ENCODE results near the gene FBXO34. TPM values are rescaled to one million over a fixed set of nuclear protein-coding genes. Genes with fewer than 3 reads are reported as not detected.

The FBXO34 gene
- total RNA-seq, 4 donors from 2014 or later = 28.8 to 44.4 (median 33.8) TPM

DNA sequence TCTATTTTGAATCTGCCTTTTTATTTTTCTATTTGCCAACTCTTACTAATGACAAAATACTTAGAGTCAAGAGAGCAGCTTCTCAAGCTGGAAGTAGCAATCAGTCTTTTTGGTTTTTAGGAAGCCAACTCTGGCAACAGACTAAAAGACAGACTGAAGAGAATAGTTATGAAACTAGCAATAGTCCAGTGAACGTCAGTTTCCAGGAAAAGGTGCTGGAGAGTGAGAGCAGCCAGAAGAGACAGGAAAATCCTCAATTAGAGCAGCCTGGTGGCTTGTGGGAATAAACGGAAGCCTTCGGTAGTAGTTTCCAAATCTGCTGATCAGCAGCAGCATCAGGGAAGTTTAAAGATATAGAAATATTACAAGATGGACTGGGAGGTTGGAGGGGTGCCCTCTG lies 113.3 kb downstream of the FBXO34 start:
- peaks cover 75% of the 10 kb centered on the region for H3K36me3 ChIP-seq
- TF ChIP-seq, protein P1, sequence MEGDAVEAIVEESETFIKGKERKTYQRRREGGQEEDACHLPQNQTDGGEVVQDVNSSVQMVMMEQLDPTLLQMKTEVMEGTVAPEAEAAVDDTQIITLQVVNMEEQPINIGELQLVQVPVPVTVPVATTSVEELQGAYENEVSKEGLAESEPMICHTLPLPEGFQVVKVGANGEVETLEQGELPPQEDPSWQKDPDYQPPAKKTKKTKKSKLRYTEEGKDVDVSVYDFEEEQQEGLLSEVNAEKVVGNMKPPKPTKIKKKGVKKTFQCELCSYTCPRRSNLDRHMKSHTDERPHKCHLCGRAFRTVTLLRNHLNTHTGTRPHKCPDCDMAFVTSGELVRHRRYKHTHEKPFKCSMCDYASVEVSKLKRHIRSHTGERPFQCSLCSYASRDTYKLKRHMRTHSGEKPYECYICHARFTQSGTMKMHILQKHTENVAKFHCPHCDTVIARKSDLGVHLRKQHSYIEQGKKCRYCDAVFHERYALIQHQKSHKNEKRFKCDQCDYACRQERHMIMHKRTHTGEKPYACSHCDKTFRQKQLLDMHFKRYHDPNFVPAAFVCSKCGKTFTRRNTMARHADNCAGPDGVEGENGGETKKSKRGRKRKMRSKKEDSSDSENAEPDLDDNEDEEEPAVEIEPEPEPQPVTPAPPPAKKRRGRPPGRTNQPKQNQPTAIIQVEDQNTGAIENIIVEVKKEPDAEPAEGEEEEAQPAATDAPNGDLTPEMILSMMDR (IDR thresholded peaks at IDR 0.05) = no peak
- TF ChIP-seq EP300 (IDR thresholded peaks at IDR 0.05) (no peak), POLR2A (IDR thresholded peaks at IDR 0.05) (no peak), POLR2AphosphoS5 (IDR thresholded peaks at IDR 0.05) (no peak)

DNA sequence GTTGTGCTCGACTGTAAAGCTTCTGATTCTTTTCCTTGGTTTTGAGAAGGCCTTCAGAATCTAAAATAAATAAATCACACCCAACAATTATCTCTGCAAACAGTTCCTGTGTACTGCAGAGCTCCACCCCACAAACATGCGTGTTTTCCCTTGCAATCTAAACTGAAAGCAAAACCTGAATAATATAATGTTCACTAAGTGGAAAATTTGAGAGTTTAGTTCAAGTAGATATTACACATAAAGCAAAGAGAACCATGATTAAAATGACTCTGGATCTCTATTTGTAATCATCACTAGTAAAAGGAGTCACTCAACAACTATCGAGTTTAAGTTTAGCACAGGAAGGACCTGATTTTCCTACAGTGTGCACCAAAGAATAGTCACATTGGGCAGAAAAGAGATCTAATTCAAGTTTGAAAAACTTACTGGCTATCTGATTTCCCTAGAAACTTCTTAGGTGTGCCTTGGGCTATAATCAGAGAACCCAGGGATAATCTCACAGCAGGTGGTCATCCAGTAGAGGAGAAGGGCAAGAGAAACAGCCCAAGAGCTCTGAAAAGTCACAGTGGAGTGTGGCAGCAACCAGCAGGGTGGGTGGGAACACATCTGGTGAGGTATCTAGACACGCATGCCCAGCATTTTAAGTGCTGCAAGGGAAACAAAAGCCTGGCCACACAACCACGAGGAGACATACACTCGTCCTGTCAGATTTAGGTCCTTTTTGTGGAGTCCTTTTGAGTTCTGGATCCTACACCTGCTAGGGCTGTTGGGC lies 115.0 kb downstream of the FBXO34 start:
- TF ChIP-seq, protein P1 (IDR thresholded peaks at IDR 0.05) = no peak
- TF ChIP-seq EP300 (IDR thresholded peaks at IDR 0.05) = no peak
- no peak for TF ChIP-seq POLR2A (IDR thresholded peaks at IDR 0.05)
- TF ChIP-seq POLR2AphosphoS5 (IDR thresholded peaks at IDR 0.05) = no peak
- Histone ChIP-seq H3K36me3 (peaks cover 77% of the 10 kb centered on the region), H3K27me3 (no peaks in the 10 kb centered on the region), H3K4me1 (no peaks in the 10 kb centered on the region), H3K9me3 (no peaks in the 10 kb centered on the region), H3K27ac (no peak overlapping the region), H3K4me3 (no peak overlapping the region)
- no peak for DNase-seq (ENCODE audit: low spot score in 2 of 2)
- WGBS = 83% methylated on average over 6 of the region's 6 CpGs

More for the DNA sequence above, 113.3 kb downstream of the FBXO34 start:
- Histone ChIP-seq H3K27me3 (no peaks in the 10 kb centered on the region), H3K27ac (no peak overlapping the region), H3K9me3 (no peaks in the 10 kb centered on the region), H3K4me3 (no peak overlapping the region), H3K4me1 (no peaks in the 10 kb centered on the region)
- no peak for DNase-seq (ENCODE audit: low spot score in 2 of 2)
- 62% methylated on average over 3 of the region's 3 CpGs for WGBS

DNA sequence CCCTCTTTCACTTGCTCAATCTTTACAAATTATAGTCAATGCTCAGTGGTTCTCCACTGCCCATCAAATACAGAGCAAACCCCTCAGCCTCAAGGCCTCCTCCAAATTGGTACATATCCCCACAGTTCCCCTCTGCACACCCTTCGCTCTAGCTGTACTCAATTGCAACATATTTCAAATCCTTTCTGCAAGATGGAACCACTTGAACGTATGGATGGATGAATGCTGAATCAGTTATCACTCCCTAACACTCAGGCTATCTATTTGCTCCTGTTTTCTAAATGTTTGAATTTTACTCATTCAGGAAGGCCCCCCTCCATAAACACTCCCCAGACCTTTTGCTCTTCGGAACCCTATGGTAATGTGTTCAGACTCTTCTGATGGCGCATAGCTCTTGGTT lies 115.9 kb downstream of the FBXO34 start:
- Histone ChIP-seq H3K4me3 (no peak overlapping the region), H3K36me3 (peaks cover 71% of the 10 kb centered on the region), H3K4me1 (no peaks in the 10 kb centered on the region), H3K27me3 (no peaks in the 10 kb centered on the region), H3K9me3 (no peaks in the 10 kb centered on the region), H3K27ac (no peak overlapping the region)
- WGBS = 96% methylated on average over 4 of the region's 4 CpGs
- no peak for DNase-seq (ENCODE audit: low spot score in 2 of 2)
- TF ChIP-seq POLR2A (IDR thresholded peaks at IDR 0.05) (no peak), EP300 (IDR thresholded peaks at IDR 0.05) (no peak), POLR2AphosphoS5 (IDR thresholded peaks at IDR 0.05) (no peak)
- TF ChIP-seq, protein P1 (IDR thresholded peaks at IDR 0.05) = no peak

DNA sequence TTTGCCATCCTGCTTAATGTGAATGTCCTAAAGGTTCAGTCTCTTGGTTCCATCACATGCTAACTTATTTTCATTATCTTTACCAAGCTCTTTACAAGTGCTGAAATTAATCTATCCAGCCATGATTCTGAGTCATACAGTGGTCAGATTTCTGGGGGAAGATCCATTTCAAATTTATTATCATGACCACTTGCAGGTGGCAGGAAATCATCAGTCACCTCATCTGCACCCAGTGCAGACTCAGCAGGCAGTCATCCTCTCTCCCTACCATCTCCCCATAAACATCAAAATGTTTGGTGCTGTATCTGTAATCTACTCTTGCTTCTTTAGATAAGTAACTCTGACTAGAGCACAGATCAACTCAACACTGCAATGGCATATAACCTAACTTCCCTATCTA lies 116.9 kb downstream of the FBXO34 start:
- Histone ChIP-seq H3K27ac (no peak overlapping the region), H3K27me3 (no peaks in the 10 kb centered on the region), H3K36me3 (peaks cover 66% of the 10 kb centered on the region), H3K4me1 (no peaks in the 10 kb centered on the region), H3K4me3 (no peak overlapping the region), H3K9me3 (no peaks in the 10 kb centered on the region)
- DNase-seq (ENCODE audit: low spot score in 2 of 2) = no peak
- TF ChIP-seq, protein P1 (IDR thresholded peaks at IDR 0.05) = no peak

DNA sequence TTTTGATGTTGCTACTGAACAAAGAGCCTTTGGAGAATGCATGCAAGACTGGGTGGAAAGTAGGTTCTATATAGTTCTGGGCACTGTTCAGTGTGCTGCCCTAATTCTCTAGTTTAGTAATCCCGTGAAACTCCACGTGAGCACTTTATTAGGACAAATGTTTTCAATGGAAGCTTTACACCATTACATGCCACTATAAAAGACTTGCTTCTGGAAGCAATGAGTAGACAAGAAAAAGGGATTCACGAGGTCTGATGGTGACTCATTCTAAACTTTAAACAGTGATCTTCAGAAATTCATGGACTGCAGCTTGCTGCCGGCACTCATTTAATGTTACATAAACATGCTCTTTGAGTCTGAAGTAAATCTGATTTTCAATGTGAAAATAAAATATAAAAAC lies 118.1 kb downstream of the FBXO34 start:
- Histone ChIP-seq H3K4me3 (no peak overlapping the region), H3K27me3 (no peaks in the 10 kb centered on the region), H3K4me1 (no peaks in the 10 kb centered on the region), H3K27ac (no peak overlapping the region), H3K36me3 (peaks cover 68% of the 10 kb centered on the region), H3K9me3 (no peaks in the 10 kb centered on the region)
- DNase-seq (ENCODE audit: low spot score in 2 of 2) = no peak
- WGBS = 82% methylated on average over 4 of the region's 4 CpGs
- TF ChIP-seq POLR2A (IDR thresholded peaks at IDR 0.05) (no peak), POLR2AphosphoS5 (IDR thresholded peaks at IDR 0.05) (no peak), EP300 (IDR thresholded peaks at IDR 0.05) (no peak)
- TF ChIP-seq, protein P1 (IDR thresholded peaks at IDR 0.05) = no peak

All from suprapubic skin (tissue), 4 donors.